WERI-Rb-1 (cell line): ENCODE data around the gene LASP1.

Source experiments
- DNase-seq: peaks from one replicate; pipeline ENCODE4 v3.0.0-alpha.2; 2020
- H3K27ac ChIP-seq: fragments of 250-450 bp; sonication (Bioruptor Pico); 2 replicates; pipeline ENCODE4 v1.5.1; 2020; ENCODE audit warnings: mild to moderate bottlenecking, moderate library complexity
- H3K27me3 ChIP-seq: fragments of 250-450 bp; sonication (Bioruptor Pico); 2 replicates; pipeline ENCODE4 v1.5.1; 2021; ENCODE audit warnings: mild to moderate bottlenecking, low read depth, moderate library complexity; ENCODE audit not compliant: insufficient read depth, severe bottlenecking
- H3K36me3 ChIP-seq: fragments of 250-450 bp; sonication (Bioruptor Pico); 2 replicates; pipeline ENCODE4 v1.5.1; 2020; ENCODE audit warnings: mild to moderate bottlenecking, moderate library complexity
- H3K4me3 ChIP-seq: 2 replicates; pipeline ENCODE4 v1.5.1; 2011; ENCODE audit warnings: low read depth, mild to moderate bottlenecking, control low read depth, low read length
- H3K9me3 ChIP-seq: fragments of 250-450 bp; sonication (Bioruptor Pico); 2 replicates; pipeline ENCODE4 v1.5.1; 2021; ENCODE audit warnings: mild to moderate bottlenecking, moderate library complexity; ENCODE audit not compliant: severe bottlenecking
- TF ChIP-seq, protein P1 (sequence below): IDR thresholded peaks from 2 replicates; pipeline ENCODE4 v1.5.1; 2011; ENCODE audit warnings: low read depth, mild to moderate bottlenecking, control low read depth, inconsistent platforms, low read length

Gene LASP1

DNA sequence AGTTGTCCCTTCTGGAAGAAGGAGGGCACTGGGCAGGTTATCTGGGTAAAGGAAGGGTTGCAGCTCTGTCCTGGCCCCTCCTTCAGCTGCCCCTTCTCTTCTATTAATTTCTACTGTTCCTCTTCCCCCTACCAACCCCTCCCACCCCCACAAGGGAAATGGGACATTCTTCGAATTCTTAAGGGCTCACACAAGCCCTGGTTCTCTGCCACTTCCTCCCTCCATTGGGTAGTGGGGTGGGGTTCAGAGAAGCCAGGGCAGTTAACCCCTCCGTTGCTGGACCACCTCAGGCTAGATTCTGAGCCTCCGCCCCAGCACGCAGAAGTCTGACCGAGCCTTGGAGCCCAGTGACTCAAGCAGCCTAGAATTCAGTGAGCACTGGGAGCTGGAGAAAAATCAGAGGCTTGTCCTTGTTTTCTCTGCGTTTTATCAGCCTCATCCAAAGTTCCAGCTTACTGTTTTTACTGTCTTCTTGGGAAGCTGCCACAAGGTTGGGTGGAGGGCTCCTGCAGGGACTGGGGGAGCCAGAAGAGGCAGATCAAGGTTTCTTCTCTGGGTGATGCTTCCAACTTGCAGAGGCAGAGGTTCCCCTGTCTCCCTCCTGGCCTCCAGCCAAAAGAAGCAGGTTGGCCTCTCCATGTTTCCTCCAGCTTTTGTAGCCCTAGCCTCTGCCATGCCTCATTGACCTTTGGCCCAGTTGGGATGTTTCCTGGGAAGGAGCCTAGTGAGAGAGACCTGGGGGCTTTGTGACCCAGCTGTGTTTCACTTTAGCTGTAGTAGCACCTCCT, 10.2 kb downstream of the LASP1 start:
- no peak overlapping the region for H3K27ac ChIP-seq
- peaks cover 24% of the 10 kb centered on the region for H3K36me3 ChIP-seq
- TF ChIP-seq, protein P1, sequence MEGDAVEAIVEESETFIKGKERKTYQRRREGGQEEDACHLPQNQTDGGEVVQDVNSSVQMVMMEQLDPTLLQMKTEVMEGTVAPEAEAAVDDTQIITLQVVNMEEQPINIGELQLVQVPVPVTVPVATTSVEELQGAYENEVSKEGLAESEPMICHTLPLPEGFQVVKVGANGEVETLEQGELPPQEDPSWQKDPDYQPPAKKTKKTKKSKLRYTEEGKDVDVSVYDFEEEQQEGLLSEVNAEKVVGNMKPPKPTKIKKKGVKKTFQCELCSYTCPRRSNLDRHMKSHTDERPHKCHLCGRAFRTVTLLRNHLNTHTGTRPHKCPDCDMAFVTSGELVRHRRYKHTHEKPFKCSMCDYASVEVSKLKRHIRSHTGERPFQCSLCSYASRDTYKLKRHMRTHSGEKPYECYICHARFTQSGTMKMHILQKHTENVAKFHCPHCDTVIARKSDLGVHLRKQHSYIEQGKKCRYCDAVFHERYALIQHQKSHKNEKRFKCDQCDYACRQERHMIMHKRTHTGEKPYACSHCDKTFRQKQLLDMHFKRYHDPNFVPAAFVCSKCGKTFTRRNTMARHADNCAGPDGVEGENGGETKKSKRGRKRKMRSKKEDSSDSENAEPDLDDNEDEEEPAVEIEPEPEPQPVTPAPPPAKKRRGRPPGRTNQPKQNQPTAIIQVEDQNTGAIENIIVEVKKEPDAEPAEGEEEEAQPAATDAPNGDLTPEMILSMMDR: no peak

DNA sequence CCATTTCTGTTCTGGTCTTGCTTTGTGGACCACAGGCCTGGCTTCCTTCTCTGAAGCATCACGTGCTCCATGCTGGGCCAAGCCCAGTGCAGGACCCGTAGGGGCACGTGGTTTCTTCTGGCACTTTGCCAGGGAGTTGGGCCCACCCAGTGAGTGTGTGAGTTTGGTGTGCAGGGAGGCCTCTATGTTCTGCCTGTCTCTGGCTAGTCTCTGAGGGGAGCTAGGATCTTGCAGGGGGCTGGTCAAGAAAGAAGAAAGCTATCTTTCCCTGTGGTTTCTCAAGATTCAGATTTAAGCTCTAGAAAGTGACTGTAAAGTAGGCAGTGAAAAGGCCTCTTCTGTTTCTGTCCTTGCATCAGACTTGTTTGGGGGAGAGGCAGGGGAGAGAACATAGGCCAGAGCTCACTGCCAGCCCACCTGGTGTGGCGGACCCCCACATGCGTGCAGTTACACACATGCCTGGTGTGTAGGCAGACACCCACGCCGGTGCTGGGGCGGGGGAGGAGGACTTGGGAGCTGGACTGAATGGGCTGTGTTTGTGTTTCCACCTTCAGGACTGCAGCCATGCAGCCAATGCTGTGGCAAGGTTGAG, 11.8 kb downstream of the LASP1 start:
- Histone ChIP-seq H3K27me3 (no peaks in the 10 kb centered on the region), H3K27ac (no peak overlapping the region), H3K4me3 (no peak overlapping the region), H3K9me3 (no peaks in the 10 kb centered on the region), H3K36me3 (peaks cover 25% of the 10 kb centered on the region)
- TF ChIP-seq, protein P1: no peak
- DNase-seq: no peak

More for the DNA sequence above, 10.2 kb downstream of the LASP1 start:
- Histone ChIP-seq H3K4me3 (no peak overlapping the region), H3K27me3 (no peaks in the 10 kb centered on the region), H3K9me3 (no peaks in the 10 kb centered on the region)
- DNase-seq: no peak

DNA sequence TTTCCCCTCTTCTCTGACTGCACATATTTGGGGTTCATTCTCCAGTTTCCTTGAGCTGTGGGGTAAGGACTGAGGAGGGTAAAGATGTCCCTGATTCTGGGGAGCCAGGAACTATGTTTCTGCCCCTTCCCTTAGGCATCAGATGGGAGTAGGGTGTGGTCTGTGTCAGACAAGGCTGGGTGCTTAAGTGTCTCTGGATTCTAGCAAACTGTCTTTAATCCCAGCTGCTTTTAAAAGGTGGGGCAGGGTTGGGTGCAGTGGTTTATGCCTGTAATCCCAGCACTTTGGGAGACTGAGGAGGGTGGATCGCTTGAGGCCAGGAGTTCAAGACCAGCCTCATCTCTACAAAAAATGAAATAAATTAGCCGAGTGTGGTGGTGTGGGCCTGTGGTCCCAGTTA, 13.0 kb downstream of the LASP1 start:
- no peaks in the 10 kb centered on the region for H3K9me3 ChIP-seq
- DNase-seq: no peak
- no peak overlapping the region; the same call in 1 of the 2 replicates for H3K27ac ChIP-seq
- H3K27me3 ChIP-seq: no peaks in the 10 kb centered on the region
- peaks cover 28% of the 10 kb centered on the region for H3K36me3 ChIP-seq
- TF ChIP-seq, protein P1: no peak
- H3K4me3 ChIP-seq: no peak overlapping the region

DNA sequence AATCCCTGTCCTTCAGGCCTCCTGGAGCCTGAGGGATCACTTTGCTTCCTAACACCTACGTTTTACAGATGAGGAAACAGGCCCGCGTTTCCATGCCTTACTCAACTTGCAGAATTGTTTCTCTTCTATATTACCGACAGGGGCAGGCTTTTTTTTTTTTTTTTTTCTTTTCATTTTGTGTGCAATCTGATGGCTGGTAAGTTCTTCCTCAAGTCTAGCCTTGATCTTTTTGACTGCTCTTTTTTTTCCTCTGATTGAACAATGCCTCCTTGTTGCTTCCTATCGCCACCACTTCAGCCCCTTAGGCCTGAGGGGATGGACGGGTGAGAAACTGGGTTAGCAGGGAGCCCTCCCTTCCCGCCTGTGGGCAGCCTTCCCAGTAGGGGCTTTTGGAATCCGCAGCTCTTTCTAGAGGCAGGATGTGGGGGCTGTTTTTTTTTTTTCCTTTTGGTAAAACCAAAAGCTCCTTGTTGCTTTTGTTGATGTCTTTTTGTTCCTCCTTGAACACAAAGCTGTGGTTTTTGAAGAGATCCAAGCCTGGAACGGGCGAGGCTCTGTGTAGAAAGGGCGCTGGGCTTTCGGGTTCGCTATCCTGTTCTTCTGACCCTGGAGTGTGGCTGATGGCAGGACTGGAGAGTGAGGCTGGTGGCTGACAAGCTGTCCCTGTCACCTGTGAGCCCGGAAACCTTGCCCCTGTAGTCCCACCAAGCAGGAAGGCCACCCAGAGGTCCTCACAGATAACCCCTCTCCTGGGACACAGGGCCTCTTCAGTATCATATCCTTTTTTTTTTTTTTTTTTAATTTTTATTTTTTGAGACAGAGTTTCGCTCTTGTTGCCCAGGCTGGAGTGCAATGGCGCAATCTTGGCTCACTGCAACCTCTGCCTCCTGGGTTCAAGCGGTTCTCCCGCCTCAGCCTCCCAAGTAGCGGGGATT, 14.0 kb downstream of the LASP1 start:
- TF ChIP-seq, protein P1: no peak

DNA sequence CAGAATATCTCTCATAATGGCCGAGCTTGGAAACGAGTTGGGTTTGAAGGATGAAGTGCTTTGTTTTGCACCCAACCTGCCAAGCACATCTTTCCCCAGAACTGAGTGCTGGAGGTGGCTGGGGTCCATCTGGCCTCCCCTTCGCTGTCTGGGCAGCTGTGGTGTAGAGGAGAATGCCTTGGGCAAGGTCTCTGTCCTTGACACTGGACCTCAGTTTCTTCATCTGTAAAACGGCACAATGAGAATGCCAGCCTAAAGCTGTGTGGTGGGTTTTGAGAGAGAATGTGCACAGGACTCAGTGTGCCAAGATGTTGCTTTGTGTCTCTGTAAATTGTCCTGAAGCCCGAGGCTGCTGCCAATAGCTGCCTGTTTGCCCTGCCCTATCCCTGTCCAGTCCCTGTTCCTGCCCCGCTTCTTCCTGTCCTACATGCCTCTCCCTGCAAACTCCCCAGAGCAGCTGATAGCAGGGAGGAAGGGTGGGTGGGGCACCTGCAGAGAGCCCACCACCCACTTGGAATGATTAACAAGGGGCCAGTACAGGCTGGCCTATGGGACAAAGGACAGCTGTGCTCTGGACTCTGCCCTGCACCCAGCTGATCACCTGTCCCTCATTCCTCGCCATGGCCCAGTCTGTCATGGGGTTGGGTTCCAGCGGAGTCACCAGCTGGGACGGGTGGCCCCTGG, 15.3 kb downstream of the LASP1 start:
- H3K27ac ChIP-seq: peak overlapping the region; percentile 60
- no peak overlapping the region for H3K4me3 ChIP-seq
- H3K9me3 ChIP-seq: no peaks in the 10 kb centered on the region
- TF ChIP-seq, protein P1: no peak
- DNase-seq: no peak
- peaks cover 22% of the 10 kb centered on the region for H3K36me3 ChIP-seq
- no peaks in the 10 kb centered on the region for H3K27me3 ChIP-seq

More for the DNA sequence above, 14.0 kb downstream of the LASP1 start:
- H3K9me3 ChIP-seq: no peaks in the 10 kb centered on the region
- no peak overlapping the region; the same call in 1 of the 2 replicates for H3K27ac ChIP-seq
- H3K4me3 ChIP-seq: no peak overlapping the region
- no peaks in the 10 kb centered on the region for H3K27me3 ChIP-seq
- DNase-seq: no peak
- peaks cover 25% of the 10 kb centered on the region for H3K36me3 ChIP-seq
